GM18868 (cell line): ENCODE measurements around the gene WDR19.
"Not testable (repeated sequence)": the region's sequence is repeated elsewhere in the genome, so short reads cannot be mapped to it uniquely, and the experiment has no call there.

Experiments
- ATAC-seq: cut with Tn5 transposase; IDR thresholded peaks from one replicate; pipeline ENCODE4 v1.9.1; 2021; ENCODE audit warnings: mild to moderate bottlenecking, moderate library complexity; ENCODE audit not compliant: unreplicated experiment

Gene WDR19

GRCh38 chr4:39232100-39232499 is 49.8 kb downstream of the WDR19 start:
- no peak for ATAC-seq

DNA sequence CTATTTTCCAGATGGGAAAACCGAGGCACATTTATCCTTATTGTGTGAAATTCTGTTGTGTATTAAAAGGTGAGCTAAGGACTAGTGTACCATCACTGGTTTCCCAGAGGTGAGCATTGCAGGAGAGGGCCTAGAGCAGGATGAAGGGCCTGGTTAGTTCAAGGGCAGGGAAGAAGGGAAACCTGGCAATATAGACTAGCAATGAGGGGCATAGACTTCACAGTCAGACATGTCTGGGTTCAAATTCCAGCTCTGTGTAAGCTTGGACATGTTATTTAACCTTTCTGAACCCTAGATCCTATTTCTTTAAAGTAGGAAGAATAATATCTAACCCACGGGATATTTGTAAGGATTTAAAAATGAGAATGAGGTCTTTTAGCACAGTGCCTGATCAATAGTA is 50.8 kb downstream of the WDR19 start:
- ATAC-seq: no peak

- no peak for ATAC-seq
Measured at GRCh38 chr4:39233783-39234182, 51.5 kb downstream of the WDR19 start.

- no peak for ATAC-seq
Measured at GRCh38 chr4:39235021-39235420, 52.7 kb downstream of the WDR19 start.

GRCh38 chr4:39235696-39236095 is 53.4 kb downstream of the WDR19 start:
- no peak for ATAC-seq

GRCh38 chr4:39237179-39237578 is 54.9 kb downstream of the WDR19 start:
- no peak for ATAC-seq

DNA sequence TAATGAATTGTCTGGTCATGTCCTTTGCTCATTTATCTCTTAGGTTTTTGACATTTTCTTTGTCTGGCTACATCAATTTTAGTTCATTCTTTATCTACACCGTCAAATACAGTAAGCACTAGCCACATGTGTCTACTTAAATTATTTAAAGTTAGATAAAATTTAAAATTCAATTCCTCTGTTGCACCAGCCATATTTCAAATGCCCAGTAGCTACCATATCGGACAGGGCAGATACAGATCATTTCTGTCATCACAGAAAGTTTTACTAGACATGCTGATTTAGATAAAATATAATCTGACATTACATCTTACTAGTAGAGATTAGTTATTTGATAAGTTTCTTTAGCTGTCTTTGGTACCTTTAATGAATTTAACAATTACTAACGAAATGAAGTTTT is 61.1 kb downstream of the WDR19 start:
- no peak for ATAC-seq

DNA sequence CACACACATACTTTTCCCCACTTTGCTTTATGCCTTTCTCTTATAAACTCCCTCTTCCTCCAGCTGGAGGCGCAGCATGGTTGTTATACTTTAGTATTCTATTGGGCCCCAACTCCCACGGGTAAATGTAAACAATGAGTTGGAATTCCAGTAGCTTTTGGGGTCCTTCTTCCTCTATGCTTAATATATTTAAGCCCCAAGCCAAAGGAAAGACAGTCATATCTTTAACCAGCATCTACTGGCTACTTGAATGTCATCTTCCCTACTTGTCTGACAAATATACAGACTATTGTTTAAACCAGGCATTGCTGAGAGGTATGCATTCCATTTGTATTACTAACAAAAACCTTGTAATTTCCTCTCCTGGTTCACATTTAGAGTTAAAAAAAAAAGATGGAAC is 72.9 kb downstream of the WDR19 start:
- no peak for ATAC-seq

GRCh38 chr4:39255871-39256270 is 73.5 kb downstream of the WDR19 start:
- peak; percentile 49 for ATAC-seq

- ATAC-seq: no peak
Measured at GRCh38 chr4:39256436-39256835, 74.1 kb downstream of the WDR19 start.

- ATAC-seq: no peak
Measured at GRCh38 chr4:39259571-39260330, 77.4 kb downstream of the WDR19 start.

DNA sequence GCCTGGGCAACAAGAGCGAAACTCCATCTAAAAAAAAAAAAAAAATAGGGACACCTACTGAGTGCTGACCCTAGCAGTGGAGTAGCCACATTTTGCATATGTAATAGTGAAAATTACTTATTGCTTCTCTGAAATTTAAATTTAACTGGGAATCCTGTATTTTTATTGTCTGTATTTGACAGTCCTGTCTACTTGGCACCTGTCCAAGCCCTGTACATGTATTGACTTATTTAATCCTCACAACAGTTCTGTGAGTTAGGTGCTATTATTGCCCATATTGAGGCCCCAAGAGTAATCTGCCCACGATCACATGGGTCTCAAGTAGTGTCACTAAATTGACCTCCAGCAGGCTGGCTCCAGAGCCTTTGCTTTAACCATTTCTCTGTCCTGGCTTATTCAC is 81.6 kb downstream of the WDR19 start:
- no peak for ATAC-seq

- ATAC-seq: no peak
Measured at GRCh38 chr4:39274503-39274902, 92.2 kb downstream of the WDR19 start.

DNA sequence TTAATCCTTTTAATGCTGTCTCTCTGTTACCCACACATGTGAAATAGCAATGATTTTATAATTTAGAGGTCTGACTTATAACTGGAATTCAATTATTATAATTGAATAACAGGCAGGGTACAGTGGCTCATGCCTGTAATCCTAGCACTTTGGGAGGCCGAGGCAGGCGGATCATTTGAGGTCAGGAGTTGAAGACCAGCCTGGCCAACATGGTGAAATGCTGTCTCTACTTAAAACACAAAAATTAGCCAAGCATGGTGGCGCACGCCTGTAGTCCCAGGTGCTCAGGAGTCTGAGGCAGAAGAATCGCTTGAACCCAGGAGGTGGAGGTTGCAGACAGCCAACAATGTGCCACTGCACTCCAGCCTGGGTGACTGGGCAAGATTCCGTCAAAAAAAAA is 95.3 kb downstream of the WDR19 start:
- ATAC-seq: not testable (repeated sequence)

DNA sequence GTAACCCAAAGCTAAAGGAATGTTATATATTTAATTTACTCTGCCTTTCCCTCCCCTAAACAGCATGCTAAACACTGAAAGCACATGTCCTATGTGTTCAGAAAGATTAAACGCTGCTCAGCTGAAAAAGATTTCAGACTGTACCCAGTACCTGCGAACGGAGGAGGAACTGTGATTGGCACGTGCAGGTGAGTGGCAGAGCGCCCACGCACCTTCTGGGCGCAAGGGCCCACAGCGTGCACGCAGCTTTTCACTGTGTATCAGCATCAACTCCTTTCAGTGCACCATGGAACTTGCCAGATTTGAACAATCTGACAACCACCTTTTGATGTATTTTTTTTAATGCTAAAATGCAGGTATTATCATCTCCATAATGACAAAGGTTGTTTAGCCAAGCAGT is 96.1 kb downstream of the WDR19 start:
- ATAC-seq: no peak

GRCh38 chr4:39279416-39279815 is 97.1 kb downstream of the WDR19 start:
- ATAC-seq: no peak

DNA sequence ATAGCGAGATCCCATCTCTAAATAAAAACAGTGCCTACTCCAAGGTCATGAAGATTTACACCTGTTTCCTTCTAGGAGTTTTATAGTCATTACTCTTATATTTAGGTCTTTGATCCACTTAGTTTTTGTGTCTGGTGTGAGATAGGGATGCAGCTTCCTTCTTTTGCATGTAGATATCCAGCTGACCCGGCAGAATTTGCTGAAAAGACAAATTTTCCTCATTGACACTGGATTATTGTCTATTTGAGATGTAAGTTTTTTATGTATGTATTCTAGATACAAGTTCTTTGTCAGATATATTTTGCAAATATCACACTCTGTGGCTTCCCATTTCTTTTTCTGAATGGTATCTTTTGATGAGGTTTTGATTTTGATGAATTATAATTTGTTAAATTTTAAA is 98.4 kb downstream of the WDR19 start:
- no peak for ATAC-seq

- no peak for ATAC-seq
Measured at GRCh38 chr4:39285111-39285795, 102.9 kb downstream of the WDR19 start.

- no peak for ATAC-seq
Measured at GRCh38 chr4:39285853-39286252, 103.5 kb downstream of the WDR19 start.

DNA sequence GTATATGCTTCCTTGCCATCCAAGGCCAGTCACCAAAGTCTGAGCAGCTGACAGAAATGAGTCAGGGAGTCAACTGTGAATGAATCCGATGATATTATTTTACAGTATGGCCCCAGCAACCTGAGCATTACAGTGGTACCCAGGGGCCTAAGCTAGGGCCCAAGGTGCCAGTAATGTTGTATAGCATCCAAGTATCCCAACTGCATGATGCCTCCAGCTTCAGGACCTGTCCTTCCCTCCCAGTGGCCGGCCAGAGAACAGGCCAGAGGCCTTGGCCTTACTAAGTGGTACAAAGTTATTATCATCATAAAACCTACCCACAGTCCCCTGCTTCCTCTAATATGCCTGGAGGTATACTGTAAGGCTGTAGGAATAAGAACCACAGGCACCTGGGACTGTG is 103.9 kb downstream of the WDR19 start:
- ATAC-seq: no peak

DNA sequence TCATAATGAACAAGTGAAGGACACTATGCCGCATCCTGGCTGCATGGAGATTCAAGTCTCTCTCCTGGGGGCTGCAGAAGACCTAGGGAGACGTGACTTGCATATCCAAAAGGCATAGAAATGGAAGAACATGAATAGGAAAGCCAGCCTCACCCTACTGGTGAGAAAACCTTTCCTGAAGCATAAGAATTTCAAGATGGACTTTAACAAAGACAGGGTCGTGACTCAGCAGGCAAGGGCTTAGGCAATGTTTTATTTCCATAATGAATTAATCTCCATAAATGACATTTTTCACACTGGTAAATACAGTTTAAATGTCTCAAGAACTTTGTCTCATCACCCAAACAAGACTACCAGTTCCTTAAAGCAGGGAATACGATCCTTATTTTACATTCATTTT is 104.9 kb downstream of the WDR19 start:
- ATAC-seq: no peak

- ATAC-seq: no peak
Measured at GRCh38 chr4:39291686-39292085, 109.4 kb downstream of the WDR19 start.

GRCh38 chr4:39292433-39292832 is 110.1 kb downstream of the WDR19 start:
- ATAC-seq: not testable (repeated sequence)
